ENCODE data around the gene TRAPPC6A. TPM values are rescaled to one million over a fixed set of nuclear protein-coding genes. Genes with fewer than 3 reads are reported as not detected.

Gene TRAPPC6A
- total RNA-seq, 1 donor from 2014 or later, result 8.1 TPM

DNA sequence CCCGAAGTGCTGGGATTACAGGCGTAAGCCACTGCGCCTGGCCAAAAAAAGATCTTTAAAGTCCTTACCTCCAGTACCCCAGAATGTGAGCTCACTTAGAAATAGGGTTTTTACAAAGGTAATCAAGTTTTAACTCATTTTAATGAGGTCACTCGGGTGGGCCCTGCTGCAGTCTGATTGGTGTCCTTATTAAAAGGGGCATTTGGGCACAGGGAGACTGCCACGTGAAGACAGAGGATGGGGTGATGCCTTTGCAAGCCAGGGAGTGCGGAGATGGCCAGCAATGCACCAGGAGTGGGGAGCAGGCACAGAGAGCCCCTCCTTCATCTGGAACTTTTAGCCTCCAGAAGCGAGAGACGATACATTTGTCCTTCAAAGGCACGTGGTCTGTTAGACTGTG, 28.9 kb downstream of the TRAPPC6A start:
- no peak for DNase-seq

DNA sequence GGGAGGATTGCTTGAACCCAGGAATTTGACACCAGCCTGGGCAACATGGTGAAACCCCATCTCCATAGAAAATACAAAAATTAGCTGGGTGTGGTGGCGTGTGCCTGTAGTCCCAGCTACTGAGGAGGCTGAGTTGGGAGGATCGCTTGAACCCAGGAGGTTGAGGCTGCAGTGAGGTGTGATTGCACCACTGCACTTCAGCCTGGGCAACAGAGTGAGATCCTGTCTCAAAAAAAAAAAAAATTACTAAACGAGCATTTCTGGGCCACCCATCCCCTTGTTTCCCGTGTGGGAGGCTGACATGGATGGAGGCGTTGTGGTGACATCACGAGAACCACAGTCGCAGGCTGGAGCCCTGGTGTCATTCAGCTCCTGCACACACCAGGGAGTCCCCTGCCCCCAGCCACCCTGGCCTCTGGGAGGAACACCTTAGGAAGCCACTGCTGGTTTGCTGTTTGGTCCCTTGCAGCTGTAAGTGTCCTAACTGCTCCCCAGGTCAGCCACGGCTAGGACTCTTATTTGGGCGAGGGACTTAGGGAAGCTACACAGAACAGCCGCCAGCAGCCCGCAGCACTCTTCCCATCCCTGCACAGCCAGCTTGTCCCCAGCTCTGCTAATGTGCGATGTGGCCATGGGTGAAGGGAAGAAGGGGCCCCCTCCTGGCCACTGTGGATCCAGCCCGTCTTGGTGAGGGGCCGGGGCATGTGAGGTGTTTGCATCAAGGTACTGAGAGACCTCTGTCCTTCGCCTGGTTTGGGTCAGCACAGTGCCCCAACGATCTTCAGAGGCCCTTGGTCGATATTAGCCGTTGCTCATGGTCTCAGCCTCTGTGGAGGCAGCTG, 30.0 kb downstream of the TRAPPC6A start:
- DNase-seq, result no peak

DNA sequence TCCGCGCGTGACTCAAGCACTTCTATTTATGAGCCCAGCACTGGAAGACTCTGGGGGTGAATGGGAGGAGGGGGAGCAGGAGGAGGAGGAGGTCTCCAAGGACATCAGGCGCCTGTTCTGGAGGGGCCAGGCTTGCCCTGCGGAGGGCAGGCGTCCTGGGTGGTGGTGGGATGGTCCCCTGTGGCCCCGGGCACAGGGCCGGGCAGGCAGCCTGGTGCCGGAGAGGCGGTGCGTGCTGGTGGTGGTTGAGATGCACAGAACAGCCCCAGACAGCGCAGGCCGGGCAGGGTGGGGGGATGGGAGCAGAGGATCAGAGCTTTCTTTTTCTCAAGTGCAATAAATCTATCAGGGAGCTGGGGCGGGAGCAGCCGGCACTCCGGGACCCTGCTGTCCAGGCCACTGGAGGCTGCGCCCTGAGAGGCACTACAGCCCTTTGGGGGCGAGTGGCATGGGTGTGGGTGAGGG, 31.3 kb downstream of the TRAPPC6A start:
- DNase-seq, result no peak

DNA sequence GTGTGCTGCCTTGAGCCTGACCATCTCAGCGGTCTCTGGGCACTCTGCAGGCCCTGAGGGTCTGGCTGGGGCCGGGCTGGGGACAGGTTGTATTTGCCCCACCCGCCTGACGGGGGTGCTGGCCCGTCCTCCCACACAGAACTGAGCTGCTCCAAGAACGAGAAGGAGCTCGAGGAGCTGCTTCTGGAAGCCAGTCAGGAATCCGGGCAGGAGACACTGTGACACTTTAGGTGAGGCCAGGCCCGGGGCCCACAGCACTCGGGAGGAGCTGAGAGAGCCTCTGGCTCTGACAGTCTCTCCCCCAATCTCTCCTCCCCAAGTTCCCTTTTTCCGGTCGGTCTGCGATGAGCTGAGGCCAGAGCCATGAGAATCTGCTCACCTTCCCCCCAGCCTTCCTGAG, 31.8 kb downstream of the TRAPPC6A start:
- DNase-seq, result no peak

DNA sequence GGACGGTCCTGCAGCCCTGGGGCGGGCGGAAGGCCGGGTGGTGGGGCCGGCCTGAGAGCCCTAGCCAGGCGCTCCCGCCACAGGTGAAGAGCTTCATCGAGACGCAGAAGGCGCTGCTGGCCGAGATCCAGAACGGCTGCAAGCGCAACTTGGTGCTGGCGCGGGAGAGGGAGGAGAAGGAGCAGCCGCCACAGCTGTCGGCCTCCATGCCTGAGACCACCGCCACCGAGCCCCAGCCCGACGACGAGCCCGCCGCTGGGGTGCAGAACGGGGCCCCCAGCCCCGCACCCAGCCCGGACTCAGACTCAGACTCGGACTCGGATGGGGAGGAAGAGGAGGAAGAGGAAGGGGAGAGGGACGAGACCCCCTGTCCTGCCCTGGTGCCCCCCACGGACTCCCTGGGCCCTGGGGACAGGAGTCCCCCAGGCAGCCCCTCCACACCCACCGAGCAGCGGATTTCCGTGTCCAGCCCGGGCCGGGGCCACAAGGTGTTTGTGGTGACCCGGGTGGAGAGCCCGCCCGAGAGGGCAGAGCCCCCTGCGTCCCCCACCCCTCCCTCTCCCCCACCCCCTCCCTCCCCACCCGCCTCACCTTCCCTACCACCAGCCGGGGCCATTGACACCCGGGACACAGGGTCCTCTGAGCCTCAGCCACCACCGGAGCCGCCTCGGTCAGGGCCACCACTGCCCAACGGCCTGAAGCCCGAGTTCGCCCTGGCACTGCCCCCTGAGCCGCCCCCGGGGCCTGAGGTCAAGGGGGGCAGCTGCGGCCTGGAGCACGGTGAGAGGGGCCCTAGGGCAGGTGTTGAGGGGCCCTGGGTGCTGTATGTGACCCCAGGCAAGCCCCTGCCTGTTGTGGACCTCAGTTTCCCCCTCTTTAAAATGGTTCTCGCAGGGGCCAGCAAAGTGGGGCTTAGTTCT, 32.5 kb downstream of the TRAPPC6A start:
- DNase-seq, result no peak

DNA sequence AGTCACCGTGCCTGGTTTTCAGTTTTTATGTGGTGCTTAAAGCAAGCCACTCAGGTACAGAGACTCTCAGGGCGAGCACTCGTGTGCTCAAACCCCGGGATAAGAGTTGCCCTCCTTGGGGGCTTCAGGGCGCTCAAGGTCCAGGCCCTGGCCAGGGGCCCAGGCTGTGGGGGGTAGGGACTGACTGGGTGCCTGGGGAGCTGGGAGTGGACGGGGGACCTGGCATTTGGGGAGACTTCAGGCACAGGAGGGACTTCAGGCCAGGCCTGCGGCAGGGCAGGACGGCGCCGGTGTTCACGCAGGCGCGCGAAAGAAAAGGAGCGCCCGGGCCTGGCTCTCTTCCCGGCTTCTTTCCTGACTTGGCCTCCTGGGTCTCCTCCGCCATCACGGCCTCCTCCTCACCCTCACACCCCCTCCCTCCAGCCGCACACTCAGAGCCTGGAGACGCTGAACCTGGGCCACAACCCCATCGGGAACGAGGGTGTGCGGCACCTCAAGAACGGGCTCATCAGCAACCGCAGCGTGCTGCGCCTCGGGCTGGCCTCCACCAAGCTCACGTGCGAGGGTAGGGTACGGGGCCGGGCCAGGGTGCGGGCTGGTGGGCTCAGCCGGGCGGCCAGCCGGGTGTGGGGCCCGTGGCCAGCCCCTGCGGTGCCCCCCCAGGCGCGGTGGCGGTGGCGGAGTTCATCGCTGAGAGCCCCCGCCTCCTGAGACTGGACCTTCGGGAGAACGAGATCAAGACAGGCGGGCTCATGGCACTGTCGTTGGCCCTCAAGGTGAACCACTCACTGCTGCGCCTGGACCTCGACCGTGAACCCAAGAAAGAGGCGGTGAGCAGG, 33.4 kb downstream of the TRAPPC6A start:
- no peak for DNase-seq

DNA sequence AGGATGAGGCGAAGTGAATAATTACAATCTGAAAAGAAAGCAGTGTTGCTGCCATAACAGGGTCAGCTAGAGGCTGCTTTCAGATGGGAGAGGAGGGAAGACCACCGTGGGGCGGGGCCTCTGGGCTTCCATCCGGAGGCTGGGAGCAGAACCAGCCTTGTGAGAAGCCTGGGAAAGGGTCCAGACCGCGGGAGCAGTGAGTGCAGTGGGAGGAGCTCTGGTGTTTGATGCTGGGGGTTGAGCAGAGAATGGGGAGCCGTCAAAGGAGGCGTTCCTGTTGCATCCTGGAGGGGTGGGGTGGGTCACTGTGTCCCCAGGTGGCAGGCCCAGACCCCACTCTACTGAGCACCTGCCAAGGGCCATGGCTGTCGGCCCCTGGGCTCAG, 35.3 kb downstream of the TRAPPC6A start:
- DNase-seq, result no peak

DNA sequence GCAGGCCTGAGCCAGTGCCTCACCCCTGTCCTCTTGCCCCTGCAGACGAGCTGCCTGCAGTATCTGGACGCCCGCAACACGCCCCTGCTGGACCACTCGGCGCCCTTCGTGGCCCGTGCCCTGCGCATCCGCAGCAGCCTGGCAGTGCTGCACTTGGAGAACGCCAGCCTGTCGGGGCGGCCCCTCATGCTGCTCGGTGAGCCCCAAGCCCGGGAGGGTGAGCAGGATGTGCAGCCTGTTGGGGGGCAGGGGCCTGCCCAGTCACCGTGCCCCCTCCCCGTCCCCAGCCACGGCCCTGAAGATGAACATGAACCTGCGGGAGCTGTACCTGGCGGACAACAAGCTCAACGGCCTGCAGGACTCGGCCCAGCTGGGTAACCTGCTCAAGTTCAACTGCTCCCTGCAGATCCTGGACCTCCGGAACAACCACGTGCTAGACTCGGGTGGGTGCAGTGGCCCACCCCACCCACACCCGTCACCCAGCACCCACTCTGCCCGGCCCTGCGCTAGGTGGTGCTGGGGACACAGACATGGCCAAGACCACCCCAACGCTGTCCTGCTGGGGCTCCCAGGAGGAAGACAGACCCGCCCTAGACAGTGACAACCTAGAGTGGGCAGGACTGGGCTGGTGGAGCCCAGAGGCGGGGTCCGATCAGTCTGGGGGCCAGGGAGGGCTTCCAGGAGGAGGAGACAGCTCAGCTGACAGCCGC, 35.9 kb downstream of the TRAPPC6A start:
- no peak for DNase-seq

DNA sequence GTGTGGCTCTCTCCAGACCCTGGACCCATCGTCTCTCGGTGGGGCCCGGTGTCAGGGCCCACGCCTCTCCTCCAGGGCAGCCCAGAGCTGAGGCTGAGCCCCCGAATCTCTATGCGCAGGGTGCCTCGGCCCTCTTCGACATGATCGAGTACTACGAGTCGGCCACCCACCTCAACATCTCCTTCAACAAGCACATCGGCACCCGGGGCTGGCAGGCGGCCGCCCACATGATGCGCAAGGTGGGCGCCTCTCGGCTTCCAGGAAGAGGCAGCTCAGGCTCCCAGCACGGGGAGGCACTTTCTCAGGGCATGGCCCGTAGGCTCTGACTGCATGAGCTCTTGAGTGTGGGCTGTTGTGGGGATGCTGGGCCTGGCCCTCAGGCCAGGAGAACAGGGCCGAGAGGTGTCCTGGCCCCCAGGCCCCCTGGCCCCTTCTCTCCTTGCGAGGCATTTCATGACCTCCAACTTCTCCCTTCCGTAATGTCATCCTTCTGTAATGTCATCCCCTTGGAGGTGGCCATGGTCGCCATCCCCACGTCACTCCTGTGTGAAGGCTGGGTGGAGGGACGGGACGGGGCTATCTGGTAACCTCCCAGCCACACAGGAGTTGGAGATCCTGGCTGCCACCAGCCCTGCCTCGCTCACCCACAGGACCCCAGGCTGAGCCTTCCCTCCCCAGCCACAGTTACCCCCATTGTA, 36.7 kb downstream of the TRAPPC6A start:
- no peak for DNase-seq

DNA sequence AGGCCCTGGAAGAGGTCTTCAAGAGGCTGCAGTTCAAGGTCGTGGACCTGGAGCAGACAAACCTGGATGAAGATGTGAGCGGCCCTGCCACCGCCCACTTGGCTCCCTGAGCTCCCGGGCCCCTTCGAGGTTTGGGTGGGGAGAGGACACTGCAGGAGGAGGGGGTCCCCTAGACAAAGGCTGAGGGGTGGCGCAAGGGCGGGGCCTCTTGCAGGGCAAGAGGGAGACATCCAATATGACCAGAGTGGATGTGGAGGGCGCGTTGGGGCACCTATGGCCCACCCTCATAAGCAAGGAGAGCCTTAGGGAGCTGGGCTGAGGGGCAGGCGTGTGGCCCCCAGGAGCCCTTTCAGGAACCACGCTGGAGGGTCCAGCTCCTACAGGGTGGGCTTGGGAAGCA, 37.5 kb downstream of the TRAPPC6A start:
- no peak for DNase-seq

DNA sequence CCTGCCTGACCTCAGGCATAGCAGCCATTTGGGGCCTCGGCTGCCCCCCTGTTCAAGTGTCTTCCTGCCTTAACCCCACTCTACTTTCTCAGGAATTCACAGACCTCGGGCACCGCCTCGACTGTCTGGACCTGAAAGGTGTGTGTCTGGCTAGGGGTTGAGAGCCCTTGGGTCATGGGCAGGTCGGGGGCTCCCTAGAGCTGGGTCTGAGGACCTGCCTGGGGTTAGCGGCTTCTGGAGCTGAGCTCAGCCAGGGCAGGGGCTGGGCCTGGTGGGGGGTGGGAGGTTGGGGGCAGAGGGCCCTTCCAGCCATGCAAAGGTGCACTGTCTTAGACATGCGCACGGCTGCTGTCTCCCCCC, 37.9 kb downstream of the TRAPPC6A start:
- no peak for DNase-seq

DNA sequence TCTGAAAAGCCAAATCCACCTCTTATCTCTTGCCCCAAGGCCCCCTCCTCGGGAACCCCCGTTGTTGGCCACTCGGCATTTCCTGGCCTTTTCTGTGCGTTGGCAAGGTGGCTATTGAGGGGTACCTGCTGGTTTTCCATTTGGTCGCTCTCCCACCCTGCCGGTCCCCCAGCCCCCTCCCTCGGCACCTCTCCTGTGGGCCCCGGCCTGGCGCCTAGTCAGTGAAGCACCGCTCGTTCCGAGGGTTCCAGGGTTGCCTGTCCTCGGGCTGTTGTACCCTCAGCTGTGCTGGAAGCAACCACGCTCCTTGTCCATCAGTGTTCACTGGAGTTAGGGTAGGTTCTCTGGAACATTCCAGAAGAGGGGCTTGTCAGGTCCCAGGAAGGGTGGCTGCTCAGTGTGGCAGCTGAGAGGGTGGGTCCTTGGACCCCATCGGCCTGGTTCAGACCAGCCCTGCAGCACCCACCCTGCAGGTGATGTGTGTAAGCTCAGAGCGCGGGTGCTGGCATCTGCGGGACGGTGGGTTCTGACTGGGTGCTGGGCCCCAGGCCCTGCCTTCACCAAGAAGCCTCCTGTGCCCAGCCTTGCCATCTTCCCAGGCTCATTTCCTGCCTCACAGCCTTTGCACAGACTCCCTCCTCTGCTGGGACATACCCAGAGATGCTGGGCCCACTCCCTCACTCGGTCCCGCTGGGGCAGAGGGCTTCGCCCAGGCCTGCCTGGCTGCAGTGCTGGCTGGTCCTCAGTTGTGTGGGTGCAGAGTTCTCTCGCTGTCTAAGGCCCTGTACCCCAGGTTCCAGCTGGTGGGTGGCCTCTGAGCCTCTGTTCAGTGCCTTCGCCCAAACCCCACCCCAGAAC, 38.5 kb downstream of the TRAPPC6A start:
- no peak for DNase-seq

DNA sequence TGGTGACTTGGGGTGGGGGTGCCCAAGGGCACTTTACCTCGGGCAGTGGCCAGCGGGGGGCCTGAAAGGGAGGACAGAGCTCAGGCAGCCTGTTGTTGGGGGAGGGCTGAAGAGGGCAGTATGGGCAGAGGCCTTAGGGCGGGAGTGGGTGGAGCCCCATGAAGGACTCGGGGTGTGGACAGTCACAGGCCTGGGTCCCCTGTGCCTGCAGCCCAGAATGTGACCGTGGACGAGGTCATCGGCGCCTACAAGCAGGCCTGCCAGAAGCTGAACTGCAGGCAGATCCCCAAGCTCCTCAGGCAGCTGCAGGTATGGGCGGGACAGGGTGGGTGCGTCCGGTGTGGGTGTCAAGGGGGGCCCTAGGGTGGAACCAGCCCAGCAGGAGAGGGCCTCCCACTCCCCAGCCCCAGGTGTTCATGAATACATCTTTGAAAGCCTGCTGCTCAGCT, 39.7 kb downstream of the TRAPPC6A start:
- peak; percentile 37 for DNase-seq

DNA sequence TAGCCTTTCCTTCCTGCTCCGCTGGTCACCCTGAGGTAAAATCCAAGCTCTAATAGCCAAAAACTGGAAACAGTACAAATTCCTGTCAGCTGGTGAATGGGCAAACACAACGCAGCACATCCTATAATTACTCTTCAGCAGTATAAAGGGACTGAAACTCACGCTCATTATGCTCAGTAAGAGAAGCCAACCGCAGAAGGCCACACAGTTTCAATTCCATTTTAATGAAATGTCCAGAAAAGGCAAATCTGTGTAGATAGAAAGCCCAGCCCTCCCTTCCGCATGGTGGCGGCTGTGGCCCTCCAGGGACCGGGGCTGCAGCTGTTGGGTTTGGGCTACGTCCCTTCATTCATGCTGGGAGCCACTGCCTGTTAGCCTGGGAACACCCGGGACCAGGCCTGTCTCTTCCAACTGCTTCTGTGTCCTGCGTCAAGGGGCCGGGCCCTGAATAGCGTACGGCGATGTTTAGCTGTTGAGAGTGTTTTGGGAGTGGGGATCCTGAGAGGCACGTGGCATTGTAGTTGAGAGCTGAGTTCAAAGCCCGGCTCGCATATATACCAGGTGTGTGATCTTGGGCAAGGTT, 40.8 kb downstream of the TRAPPC6A start:
- DNase-seq, result peak; percentile 93

DNA sequence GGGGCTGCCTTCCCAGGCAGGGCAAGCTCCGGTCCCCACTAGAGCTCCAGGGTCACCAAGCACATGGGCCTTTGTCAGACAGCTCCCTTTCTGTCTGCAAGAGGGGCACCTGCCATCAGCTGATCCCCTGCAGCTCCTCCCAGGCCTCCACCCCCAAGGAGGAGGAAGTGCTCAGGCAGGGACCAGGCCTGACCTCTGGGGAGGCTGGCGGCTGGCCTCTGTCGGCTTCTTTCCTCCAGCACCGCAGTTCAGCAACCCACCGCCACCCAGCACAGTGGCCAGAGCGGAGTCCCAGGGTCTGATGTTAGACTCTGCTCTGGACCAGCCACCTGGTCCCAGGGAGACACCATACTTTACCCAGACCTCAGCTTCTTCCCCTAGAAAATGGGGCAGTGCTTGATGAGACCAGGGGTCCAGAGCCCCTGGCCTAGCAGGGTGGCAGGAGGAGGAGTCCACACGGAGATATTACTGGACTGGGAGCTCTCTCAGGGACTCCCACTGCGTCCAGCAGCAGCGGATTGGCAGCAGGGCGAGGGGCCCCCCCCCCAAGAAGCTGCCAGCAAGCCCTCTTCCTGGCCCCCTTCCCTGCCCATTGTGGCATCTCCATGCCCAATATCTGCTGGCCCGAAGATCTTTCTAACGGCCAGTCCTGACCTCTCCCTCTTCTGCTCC, 41.4 kb downstream of the TRAPPC6A start:
- DNase-seq, result no peak

DNA sequence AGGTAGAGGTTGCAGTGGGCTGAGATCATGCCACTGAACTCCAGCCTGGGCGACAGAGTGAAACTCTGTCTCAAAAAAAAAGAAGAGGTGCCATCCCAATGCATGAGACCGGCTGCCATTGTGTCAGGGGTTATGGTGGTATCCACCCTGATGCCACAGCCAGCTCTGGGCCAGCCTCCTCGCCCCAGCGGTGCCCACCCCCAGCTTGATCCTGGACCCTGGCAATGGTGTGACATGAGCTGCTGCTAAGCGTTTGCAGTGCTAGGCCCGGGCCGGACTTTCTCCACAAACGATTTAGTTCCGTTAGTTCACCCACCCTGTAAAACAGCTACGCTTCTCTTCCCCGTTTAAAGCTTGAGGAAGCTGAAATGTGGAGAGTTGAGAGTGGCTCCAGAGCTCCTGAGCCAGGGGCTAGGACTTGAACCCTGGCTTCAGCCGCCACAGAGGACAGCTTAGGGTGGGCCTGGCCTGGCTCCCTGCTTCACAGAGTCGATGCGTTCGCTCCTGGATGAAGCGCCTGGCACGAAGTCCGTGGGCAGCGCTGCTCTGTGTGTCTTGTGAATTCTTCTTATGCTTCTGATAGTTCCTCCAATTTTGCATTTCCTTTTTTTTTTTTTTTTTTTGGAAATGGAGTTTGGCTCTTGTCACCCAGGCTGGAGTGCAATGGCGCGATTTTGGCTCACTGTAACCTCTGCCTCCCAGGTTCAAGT, 42.7 kb downstream of the TRAPPC6A start:
- DNase-seq, result no peak

DNA sequence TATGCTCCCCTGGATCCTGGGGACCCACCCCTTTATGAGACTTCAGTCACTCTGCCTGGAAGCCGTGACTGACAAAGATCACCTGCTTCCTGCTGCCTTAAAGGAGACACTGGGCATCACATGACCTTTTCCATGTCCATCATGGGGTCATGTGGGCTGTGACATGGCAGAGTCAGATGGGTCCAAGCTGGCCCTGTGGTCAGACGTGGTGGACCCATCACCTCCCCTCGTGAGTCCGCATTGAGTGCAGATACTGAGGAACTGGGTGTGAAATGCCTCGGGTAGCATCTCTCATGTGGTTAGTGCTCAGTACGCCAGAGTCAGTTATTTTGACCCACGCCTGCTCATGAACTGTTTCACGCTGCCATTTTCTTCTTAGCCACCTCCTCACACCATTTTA, 44.4 kb downstream of the TRAPPC6A start:
- no peak for DNase-seq

DNA sequence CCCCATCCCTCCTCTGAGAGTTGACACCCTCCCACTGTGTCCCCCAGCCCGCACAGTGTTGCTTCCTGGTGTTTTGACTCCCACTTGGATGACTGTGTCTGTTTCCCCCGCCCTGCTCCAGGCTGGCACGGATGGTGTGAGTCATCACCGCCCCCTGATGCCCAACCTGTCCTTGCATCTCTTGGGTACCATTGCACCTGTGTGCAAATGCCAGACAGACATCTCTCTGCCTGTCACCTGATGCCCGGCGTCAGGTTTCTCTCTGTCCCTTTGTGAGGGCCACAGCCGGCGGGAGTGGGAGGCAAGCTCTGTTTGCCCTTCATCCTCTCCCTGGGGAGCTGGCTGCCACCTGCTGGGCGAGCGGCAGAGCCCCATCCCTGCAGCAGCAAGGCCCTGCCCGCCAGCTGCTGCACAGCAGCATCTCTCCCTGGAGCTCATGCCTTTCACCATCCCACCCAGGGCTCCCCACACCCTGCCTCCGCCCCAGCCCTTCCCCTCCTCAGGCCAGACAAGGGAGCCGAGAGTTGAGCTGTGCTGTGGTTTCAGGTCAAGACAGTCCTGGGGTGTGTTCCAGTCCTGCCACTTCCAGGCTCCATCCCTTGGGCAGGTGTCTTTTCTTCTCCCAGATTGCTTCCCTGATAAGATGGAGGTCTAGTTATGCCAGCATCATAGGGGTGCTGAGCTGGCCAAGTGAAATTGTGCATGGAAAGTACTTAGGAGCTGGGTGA, 47.0 kb downstream of the TRAPPC6A start:
- peak; percentile 27 for DNase-seq

All from tongue (tissue), 2 donors.